AG08395 (cell line): ENCODE measurements around the gene LLPH.
"Not testable (repeated sequence)": the region's sequence is repeated elsewhere in the genome, so short reads cannot be mapped to it uniquely, and the experiment has no call there.

Experiments
- DNase-seq: peaks from one replicate; pipeline ENCODE4 v3.0.0; 2012; ENCODE audit warnings: mixed read lengths, low spot score

The LLPH gene

DNA sequence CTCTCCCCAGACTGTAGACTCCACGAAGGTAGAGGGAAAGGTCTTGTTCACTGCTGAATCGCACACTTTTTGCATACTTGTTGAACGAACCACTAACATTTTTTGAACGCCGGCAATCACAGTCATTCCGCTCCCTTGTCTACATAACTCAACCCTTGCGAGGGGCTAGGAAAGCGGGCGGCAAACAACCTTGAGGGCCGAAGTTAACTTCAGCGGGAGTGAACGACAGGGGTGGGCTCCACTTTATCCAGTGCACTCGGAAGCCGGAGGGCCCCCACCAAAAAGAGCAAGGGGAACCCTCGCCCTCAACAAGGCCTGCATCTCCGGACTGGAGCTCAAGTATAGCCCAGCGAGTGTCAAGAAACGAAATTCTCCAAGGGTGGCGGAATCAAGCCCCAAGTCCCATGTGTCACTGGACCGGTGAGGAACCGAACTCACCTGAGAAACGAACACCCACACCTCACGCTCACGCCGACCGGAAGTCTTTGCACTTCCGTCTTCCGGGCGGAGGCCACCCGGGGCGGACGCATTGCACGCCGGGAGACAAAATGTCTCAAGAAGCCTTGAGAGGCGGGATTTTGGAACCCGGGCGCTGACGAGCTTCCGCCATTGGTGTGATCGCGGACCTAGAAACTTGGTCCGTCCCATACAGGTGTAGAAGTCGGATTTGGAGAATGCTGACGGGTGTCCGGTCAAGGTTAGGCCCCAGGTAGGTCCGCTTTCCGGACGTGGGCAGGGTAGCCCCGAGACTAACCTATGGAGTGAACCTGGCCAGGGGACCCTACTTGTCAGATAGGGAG lies at the start of gene LLPH:
TSS of gene LLPH (minus strand) at position 484 of the 800 bp plus-strand sequence. CDS start 1,644 bp downstream, outside the sequence.
- DNase-seq = peak; percentile 95

- no peak for DNase-seq
Measured at GRCh38 chr12:66176105-66176900, 45.8 kb upstream of the LLPH start.

- DNase-seq = not testable (repeated sequence)
Measured at GRCh38 chr12:66174391-66175325, 44.1 kb upstream of the LLPH start.

DNA sequence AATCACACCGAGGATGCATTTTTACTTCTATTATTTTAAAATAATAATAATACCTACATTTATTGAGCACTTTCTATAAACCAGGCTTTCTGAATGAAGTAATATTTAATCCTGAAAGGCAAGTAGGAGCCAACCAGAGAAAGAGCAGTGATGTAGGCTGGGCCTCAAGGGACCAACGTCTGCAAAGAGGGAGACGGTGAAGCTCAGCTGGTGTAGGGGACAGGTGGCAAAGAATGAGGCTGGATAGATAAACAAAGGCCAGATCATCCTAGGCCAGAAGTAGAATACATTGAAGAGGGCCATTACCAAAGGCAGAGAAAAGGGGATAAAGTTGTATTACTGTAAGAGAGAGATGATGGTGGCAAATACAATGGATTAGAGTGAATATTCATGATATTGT lies 40.1 kb upstream of the LLPH start:
- no peak for DNase-seq

DNA sequence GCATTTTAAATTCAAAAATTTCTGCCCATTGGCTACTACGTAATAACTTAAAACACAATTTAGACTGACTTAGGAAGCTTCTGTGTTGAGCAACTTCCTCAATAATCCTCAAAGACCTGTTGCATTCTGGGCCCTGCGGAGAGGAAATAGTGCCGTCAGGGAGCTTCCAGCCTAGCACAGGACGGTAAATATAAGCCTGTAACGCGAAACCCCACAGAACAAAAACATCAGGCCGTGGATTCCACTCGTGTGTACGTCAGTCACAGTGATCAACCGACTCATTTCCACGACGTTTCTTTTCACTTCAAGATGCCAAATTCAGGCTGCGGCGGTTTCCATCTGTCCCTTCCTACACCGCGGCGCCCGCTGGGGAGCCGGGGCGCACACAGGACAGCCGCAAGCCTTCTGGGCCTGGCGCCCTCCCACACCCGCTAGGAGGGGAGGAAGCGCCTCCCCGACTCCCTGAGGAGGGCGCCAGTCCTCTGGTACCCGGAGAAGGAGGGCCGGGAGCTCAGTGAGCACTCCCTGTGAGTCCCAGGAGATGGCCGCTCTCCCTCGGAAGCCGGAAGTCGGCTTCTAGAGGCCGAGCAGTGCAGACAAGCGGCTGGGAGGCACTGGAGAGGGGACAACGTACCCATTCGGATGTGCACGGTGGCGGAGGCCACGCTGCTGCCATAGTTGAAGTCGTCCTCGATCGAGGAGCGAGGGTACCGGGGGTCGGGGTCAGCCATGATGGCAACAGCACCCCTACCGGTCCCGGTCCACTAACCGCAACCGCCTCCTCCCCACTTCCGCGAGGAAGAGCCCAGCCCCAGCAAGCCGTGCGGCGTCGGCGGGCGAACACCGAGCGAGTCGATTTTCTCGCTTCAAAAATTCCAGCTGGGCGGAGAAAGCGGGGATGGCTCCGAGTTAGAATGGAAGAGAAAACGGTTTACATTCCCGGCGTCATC lies 38.9 kb upstream of the LLPH start, which contains the start of gene TMBIM4:
TSS of gene TMBIM4 (minus strand) at position 776 of the 950 bp plus-strand sequence. CDS start at position 731, 45 bp downstream.
- peak; percentile 88 for DNase-seq

GRCh38 chr12:66168410-66168809 lies 37.9 kb upstream of the LLPH start:
- DNase-seq = no peak

DNA sequence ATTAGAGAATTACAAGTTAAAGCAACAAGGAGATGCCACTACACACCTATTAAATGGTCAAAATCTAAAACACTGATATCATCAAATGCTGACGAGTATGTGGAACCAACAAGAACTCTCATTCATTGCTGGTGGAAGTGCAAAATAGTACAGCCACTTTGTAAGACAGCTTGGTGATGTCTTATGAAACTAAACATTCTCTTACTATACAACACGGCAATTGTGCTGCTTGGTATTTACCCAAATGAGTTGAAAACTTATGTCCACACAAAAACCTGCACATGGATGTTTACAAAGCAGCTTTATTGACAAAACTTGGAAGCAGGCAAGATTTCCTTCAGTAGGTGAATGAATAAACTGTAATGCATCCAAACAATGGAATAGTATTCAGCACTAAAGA lies 36.0 kb upstream of the LLPH start:
- DNase-seq = no peak

DNA sequence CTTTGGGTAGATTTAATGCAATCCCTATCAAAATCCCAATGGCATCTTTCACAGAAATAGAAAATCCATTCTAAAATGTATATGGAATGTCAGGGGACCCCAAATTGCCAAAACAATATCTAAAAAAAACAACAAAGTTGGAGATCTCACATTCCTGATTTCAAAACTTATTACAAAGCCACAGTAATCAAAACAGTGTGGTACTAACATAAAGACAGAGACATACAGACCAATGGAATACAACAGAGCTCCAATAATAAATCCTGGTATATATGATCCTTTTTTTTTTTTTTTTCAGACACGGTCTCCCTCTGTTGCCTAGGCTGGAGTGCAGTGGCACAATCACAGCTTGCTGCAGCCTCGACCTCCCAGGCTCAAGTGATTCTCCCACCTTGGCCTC lies 34.6 kb upstream of the LLPH start:
- no peak for DNase-seq

- DNase-seq = no peak
Measured at GRCh38 chr12:66164349-66164821, 33.8 kb upstream of the LLPH start.

- no peak for DNase-seq
Measured at GRCh38 chr12:66163289-66163688, 32.7 kb upstream of the LLPH start.

- no peak for DNase-seq
Measured at GRCh38 chr12:66162701-66163100, 32.2 kb upstream of the LLPH start.

GRCh38 chr12:66160704-66161103 lies 30.2 kb upstream of the LLPH start:
- DNase-seq = no peak

DNA sequence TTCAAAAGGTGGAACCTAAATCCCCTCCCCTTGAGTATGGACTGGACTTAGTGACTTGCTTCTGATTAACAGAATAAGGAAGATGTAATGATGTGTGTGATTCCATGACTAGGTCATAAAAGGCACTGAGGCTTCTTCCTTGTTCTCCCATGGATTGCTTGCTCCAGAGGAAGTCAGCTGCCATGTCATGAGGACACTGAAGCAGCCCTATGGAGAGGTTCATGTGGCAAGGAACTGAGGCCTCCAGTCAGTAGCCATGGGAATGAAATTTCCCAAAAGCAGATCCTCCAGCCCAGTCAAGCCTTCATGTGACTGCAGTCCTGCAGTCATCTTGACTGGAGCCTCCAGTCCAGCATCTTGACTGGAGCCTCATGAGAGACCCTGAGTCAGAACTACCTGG lies 28.6 kb upstream of the LLPH start:
- no peak for DNase-seq

GRCh38 chr12:66156654-66157053 lies 26.1 kb upstream of the LLPH start:
- no peak for DNase-seq

DNA sequence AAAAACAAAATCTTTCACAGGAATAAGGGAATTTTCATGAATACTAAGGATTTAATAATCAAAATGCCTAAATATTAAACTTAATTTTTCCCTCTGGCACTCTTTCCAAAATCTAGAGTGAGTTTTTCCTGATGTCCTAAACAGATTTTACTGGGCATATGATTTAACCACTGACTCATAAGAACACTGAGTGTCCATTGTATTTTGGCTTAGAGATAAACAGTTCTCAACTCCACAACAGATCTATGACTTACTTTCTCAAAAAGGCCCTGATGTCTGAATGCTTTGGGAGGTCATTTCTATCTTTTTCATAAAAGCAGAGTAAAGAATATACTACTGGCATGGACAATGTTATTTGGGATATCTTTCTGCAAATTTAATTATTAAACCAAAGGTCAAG lies 24.2 kb upstream of the LLPH start:
- DNase-seq = peak; percentile 25

DNA sequence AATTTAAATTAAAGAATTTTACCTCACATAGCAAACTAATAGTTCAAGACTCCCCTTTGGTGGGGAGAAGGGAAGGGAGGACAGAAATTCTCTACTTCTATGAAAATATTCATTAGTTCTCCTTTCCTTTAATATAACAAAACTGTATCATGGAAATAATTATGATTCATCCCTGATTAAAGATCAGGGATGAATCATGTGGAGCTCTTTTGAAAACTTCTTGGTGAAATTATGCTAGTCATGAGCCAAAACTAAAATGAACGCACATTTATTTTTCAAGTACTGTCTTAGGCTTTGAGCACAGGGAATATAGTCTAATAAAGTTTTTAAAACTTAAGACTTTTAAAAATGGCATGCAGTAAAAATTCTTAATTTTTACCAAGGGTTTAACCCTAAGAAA lies 22.2 kb upstream of the LLPH start:
- DNase-seq = peak; percentile 38

GRCh38 chr12:66149702-66150398 lies 19.3 kb upstream of the LLPH start:
- no peak for DNase-seq

DNA sequence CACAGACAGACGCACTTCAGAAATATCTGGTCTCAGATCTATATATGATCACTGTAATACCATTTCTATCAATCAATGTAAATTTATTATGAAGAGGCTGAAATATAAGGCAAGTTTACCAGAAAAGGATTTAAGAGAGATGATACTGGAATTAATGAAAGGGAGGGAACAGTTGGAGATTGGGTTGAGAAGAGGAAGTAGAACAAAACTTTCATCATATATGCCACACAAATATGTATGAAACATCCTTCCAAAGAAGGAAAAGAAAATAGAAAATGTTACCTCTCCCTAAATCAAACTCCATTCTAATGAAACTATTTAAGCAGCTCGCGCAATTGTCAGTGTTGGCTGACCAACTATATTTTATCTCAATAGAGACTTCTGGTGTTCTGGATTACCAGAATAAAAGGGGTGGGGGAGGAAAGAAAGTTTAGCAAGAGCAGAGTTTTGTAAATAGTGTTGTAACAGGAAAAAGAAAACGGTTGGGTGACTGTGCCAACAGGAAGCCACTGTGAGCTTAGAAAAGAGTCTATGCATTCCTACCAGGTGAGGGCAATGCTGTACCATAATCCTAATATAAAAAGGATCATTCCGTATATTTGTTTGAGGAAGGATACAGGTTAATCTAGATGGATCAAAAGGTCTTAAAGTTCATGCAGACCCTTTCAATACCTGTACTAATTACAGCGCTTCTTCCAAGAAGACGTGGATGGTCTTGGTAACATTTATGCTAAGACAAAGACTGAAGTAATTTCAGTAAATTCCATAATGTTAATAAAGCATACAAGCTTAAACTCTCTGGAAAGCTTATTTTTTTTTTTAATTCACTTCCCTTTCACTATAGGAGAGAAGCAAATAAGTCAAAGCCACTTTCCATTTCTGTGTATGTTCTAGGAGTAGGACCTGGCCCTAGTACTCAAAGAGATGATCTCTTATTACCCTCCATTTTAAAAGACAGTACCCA lies 14.5 kb upstream of the LLPH start:
- DNase-seq = peak; percentile 59

DNA sequence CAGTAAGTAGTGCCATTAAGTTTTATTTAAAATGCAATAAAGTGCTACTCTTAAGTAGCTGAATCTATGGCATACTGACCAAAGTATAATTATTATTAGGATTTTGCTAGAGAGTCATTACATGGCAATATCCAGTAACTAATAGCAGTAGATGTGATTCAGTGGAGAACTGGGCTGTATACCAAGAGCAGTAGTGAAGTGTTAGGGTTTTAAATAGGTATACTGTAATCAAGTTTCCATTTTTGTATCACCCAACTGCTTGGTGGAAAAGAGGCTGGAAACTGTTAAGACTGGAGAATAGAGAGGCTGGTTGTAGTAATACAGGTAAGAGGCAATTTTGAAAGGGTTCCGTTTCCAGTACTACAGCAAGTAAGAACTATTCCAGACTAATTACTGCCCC lies 13.3 kb upstream of the LLPH start:
- DNase-seq = no peak
